Epithelial cell of prostate (primary cell): Measurements from ENCODE around the gene TSC2.
"Not testable (repeated sequence)": the region's sequence is repeated elsewhere in the genome, so short reads cannot be mapped to it uniquely, and the experiment has no call there.

Experiments
- DNase-seq: peaks from one replicate; pipeline ENCODE4 v3.0.0-alpha.2; 2011; ENCODE audit warnings: low read depth, low spot score
- H3K27ac ChIP-seq: fragments of 450-650 bp; 2 replicates; pipeline ENCODE4 v1.5.1; 2017; ENCODE audit warnings: mild to moderate bottlenecking

TSC2 gene

DNA sequence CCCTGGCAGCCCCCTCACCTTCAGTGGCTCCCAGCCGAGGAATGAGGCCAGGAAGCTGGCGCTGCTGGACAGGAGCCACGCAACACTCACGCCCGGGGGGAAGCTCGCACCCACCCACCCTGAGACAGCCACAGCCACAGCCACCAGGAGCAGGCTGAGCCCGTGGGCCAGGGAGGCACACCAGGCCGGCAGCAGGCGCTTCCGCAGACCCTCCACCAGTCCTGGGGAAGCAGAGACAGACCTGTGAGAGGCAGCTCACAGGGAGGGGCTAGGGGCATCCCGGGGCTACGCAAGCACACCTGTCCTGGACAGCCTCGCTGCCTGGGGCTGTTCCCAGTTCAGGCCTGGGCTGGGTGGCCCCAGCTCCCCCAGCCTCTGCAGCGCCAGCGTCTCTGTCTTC lies 46.0 kb downstream of the TSC2 start:
- no peak for DNase-seq

DNA sequence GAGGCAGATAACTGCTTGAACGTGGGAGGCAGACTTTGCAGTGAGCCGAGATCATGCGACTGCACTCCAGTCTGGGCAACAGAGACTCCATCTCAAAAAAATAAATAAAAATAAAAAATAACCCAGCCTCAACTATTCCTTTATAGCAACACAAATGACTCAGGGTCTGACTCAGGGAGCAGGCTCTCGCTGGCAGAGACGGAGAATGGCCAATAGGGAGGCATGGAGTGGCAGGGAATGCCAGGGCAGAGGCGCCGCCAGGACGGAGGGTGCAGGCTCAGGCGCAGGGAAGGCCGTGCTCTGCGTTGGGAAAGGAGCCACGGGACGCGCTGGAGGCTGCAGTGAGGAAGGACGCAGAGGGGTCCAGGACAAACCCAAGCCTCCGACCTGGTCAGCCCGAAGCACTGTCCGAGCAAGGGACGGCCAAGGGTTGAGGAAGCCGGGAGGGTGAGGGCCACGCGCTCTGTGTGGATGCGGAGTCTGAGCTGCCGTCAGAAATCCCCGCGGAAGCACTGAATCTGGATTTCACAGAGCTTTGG lies 47.6 kb downstream of the TSC2 start:
- no peak for DNase-seq
- H3K27ac ChIP-seq = no peak overlapping the region

More for the DNA sequence above, 46.0 kb downstream of the TSC2 start:
- H3K27ac ChIP-seq = no peak overlapping the region

DNA sequence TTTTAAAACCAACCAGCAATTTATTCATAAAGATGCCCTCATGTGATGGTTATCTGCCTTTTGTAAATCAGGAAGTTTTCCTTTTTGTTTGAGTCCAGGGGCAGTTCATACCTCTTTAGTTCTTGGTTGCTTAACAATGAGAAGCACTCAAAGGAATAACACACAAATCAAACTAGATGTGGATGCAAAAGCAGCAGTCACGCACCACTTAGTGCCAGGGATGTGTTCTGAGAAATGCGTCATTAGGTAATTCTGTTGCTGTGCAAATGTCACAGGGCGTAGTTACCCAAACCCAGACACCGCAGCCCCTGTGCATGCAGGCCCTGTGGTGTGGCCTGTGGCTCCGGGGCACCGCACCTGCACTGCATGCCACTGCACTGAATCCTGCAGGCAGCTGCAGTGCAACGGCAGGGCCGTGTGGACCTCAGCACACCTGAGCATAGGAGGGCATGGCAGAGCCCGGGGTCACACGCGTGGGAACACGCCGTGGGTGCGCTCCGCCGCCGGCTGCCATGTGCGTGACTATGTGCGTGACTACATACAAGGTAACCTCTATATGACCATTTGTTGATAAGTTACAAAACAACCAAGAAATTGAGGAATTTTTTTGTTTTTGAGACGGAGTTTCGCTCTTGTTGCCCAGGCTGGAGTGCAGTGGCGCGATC lies 48.3 kb downstream of the TSC2 start:
- DNase-seq = no peak
- H3K27ac ChIP-seq = no peak overlapping the region

DNA sequence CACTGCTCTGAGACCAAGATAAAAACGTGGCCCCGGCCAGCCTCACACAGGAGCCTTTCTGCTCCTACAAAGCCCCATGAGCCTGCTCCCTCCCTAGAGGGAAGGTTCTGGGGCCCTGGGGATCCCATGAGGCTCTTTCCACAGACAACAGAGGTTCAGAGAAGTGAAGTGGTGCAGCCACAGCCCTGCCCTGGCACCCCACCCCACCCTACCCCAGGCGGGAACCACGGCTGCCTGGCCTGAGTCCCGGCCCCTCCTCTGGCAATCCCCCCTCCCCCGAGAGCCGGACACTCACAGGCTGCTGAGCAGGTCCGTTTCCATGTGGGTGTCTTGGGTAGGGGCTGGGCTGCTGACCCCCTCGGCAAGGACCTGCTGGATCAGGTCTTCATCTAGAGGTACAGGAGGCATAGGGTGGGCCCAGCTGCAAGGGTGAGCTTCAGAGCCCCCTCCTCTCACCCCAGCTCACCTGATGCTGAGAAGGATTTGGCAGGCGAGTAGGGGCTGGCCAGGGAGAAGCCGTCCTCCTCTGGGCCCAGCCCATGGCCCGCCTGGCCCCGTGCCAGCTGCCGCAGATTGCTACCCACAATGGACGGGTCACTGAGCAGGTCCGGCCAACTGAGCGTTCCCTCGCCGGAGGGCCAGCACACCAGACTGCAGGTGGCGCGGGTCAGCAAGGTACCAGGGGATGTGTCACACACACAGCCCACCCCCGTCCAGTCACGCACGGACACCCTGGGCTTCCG lies 49.2 kb downstream of the TSC2 start:
- H3K27ac ChIP-seq = no peak overlapping the region
- DNase-seq = no peak

GRCh38 chr16:2097689-2098088 lies 49.9 kb downstream of the TSC2 start:
- not testable (repeated sequence) for H3K27ac ChIP-seq, DNase-seq

DNA sequence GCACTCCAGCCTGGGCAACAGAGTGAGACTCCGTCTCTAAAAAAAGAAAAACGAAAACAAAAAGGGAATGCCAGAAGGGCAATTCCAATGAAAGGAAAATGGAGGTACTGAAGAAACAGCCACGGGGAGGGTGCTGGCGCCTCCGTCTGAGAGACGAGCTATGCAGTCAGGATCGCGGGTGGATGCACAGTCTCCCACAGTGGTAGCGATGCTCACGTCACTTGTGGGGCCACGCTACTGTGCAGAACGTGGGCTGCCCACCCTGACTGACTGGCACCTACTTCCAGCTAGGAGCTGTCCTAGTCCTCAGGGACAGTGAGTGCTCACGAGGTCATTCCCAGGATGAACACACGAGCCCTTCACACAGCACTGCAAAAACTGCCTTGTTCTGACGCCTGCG lies 53.8 kb downstream of the TSC2 start:
- not testable (repeated sequence) for H3K27ac ChIP-seq, DNase-seq

DNA sequence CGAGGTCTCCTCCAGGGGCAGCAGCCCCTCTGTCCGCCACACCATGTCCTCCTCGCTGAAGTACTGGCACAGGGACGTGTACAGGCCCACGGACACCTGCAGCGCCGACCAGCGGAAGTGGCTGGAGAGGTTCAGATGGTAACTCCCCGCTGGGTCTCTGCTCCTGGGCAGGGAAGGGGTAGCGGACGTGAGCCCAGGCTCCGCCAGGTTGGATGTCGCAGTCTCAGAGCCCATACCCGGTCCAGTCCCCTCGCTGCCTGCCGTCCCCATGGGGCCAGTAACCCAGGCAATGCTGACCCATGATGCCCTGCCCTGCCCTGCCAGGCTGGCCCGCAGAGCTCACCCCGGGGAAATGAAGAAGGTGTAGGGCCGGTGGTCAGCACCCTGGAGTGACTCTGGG lies 54.7 kb downstream of the TSC2 start:
- no peak overlapping the region for H3K27ac ChIP-seq
- DNase-seq = no peak

DNA sequence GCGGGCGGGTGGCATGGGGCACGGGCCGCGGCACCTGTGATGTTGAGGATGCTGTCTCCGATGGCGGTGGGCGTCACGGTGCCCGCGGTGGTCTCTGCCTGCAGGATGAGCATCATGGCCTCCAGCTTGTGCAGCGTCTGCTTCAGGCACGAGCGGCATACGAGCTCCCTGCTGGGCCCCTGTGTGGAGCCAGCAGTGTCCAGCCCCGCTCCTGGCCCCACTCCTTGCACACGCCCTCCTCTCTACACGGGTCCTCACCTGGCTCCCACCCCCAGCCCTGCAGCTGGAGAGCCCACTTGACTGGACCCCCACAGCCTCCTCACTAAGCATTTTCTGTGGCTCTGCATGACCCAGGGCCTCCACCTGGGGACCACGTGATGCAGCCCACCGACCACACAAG lies 56.7 kb downstream of the TSC2 start:
- not testable (repeated sequence) for DNase-seq, H3K27ac ChIP-seq

DNA sequence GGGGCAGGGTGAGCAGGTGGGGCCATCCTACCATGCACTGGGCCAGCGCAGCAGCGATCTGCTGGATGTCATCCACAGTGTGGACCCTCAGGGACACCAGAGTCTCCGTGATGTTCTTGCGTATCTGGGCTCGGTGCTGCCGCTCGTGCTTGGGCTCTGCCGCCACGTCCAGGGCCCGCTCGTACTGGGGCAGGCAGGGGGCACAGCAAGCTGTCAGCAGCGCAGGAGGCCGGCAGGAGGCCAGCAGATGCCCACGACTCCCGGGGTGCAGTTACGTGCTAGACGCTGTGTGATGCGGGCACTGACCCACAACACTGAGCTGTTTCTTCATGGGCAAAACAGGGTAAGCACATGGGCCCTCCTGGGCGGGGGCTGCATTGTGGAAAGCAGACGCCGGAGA lies 57.5 kb downstream of the TSC2 start:
- DNase-seq, H3K27ac ChIP-seq: not testable (repeated sequence)

- not testable (repeated sequence) for H3K27ac ChIP-seq, DNase-seq
Observed at GRCh38 chr16:2105769-2106168, 58.0 kb downstream of the TSC2 start.

DNA sequence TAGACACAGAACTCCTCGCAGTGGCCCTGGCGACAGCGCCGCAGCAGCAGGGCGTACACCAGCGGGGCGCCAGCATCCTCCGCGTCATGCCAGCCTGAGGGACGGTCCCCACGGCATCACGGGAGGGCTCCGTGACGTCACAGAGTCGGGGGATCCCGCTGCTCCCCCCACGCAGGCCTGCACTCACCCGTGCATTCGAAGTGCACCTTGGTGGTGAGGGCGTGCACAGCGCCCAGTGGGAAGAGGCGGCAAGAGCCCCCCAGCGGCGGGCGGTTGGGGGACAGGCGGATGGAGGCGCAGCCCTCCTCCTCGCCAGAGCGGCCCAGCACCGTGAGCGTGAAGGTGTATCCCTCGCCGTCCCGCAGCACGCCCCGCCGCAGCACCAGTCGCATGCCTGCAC lies 58.4 kb downstream of the TSC2 start:
- not testable (repeated sequence) for DNase-seq, H3K27ac ChIP-seq

DNA sequence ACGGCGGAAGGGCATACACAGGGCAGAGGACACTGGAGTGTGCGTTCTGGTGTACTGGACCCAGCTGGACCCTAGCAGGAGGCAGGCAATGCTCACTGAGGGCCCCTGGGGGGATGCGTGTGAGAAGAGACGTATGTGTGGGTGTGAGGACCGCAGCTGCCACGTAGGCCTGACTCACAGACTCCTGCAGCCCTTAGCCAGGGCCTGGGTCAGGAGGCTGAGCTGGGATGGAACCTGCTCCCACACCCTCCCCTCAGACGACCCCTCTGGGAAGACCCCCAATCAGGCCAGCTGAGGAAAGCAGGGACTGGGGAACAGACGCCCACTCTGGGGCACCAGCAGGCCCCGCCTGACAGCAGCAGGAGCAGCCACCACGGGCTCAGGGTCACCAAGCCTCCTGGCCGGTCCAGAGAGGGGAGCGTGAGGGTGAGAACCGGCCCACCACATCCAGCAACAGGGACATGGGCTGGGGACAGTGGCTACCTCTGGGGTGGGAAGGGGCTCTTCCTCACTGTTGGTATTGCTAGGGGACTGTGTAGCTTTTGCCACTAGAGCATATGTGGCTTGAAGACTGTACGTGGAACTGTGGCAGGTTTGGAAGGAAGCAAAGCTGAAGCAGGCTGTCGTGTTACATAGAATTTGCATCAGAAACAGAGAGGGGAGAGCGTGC lies 59.5 kb downstream of the TSC2 start:
- not testable (repeated sequence) for DNase-seq, H3K27ac ChIP-seq

DNA sequence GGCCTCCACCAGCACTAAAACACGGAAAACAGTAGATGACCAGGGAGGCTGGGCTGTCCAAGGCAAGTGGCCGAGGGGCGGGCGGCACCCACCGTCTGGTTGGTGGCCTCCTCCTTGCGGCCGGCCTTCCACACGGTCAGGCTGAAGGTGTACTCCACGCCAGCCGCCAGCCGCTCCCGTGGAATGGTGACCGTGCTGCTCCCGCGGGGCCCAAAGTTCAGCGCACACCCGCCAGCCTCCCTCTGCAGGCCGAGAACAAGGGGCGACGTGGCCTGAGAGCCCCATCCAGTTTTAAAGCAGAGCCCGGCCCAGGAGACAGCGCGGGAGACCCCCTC lies 60.0 kb downstream of the TSC2 start:
- H3K27ac ChIP-seq, DNase-seq: not testable (repeated sequence)

GRCh38 chr16:2108446-2109270 lies 60.9 kb downstream of the TSC2 start:
- not testable (repeated sequence) for DNase-seq, H3K27ac ChIP-seq

DNA sequence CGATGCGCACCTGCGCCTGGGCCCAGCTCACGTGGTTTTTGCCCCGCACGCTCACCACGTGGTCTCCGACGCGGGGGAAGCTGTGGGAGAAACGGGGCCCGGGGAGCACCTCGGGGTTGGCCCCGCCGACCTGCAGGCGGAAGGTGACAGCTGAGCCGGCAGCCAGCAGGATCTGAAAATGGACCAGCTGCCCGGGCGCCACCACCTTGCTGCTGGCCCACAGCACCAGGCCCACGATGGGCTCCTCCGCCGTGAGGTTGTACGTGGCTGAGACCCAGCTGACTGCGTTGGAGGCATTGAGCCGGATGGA lies 61.4 kb downstream of the TSC2 start:
- not testable (repeated sequence) for DNase-seq, H3K27ac ChIP-seq

DNA sequence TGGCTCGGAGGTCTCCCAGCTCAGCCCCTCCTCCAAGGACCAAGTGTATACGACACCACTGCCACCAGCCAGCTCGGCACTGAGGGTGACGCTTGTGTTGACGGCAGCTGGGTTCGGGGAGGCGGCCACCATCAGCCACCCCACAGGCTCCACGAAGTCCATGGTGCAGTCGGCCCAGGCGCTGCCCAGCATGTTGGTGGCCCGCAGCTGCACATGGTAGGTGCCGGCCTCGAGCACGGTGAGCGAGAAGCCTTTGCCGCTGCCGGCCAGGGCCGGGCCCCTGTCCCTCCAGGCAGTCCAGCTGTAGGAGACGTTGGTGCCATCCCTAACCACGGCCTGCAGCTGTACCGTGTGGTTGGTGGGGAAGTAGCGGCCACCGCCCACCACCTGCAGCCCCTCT lies 62.1 kb downstream of the TSC2 start:
- not testable (repeated sequence) for DNase-seq, H3K27ac ChIP-seq

GRCh38 chr16:2110332-2111008 lies 62.7 kb downstream of the TSC2 start:
- DNase-seq, H3K27ac ChIP-seq: not testable (repeated sequence)

- not testable (repeated sequence) for DNase-seq, H3K27ac ChIP-seq
Observed at GRCh38 chr16:2111009-2111353, 63.2 kb downstream of the TSC2 start.

- H3K27ac ChIP-seq, DNase-seq: not testable (repeated sequence)
Observed at GRCh38 chr16:2111412-2112335, 63.9 kb downstream of the TSC2 start.
